H9 (cell line): ENCODE measurements around the gene CDKAL1. TPM values are rescaled to one million over a fixed set of nuclear protein-coding genes. Genes with fewer than 3 reads are reported as not detected.
A peak's percentile ranks its signal among the peaks of the same experiment; 100 is the strongest.

Experiments used
- DNase-seq: peaks from one replicate; pipeline ENCODE4 v3.0.0-alpha.2; 2017
- H2AFZ ChIP-seq: one replicate; pipeline ENCODE4 v1.6.1; 2013; ENCODE audit warnings: mild to moderate bottlenecking, low read length, control low read depth, moderate library complexity
- H2AK5ac ChIP-seq: 2 replicates; pipeline ENCODE4 v1.6.1; 2013; ENCODE audit warnings: low read length, control low read depth, mixed read lengths; ENCODE audit not compliant: insufficient read length
- H2BK120ac ChIP-seq: one replicate; pipeline ENCODE4 v1.6.1; 2013; ENCODE audit warnings: low read depth, mild to moderate bottlenecking, low read length, control low read depth, inconsistent platforms; ENCODE audit not compliant: poor library complexity, severe bottlenecking
- H2BK12ac ChIP-seq: 2 replicates; pipeline ENCODE4 v1.6.1; 2013; ENCODE audit warnings: low read length, control low read depth, mixed read lengths, low read depth; ENCODE audit not compliant: insufficient read length
- H2BK15ac ChIP-seq: 2 replicates; pipeline ENCODE4 v1.6.1; 2013; ENCODE audit warnings: low read depth, low read length, control low read depth
- H2BK20ac ChIP-seq: one replicate; pipeline ENCODE4 v1.6.1; 2013; ENCODE audit warnings: low read depth, mild to moderate bottlenecking, low read length, control low read depth, inconsistent platforms; ENCODE audit not compliant: poor library complexity, severe bottlenecking
- H2BK5ac ChIP-seq: 2 replicates; pipeline ENCODE4 v1.6.1; 2013; ENCODE audit warnings: low read length, control low read depth, mixed read lengths; ENCODE audit not compliant: insufficient read length
- H3K14ac ChIP-seq: 2 replicates; pipeline ENCODE4 v1.6.1; 2013; ENCODE audit warnings: low read length, control low read depth; ENCODE audit not compliant: insufficient read depth
- H3K18ac ChIP-seq: 2 replicates; pipeline ENCODE4 v1.6.1; 2013; ENCODE audit warnings: low read depth, mild to moderate bottlenecking, mixed read lengths, low read length, control low read depth; ENCODE audit not compliant: insufficient read length
- H3K23ac ChIP-seq: 2 replicates; pipeline ENCODE4 v1.6.1; 2013; ENCODE audit warnings: low read length, control low read depth, mixed read lengths, low read depth; ENCODE audit not compliant: insufficient read length
- H3K23me2 ChIP-seq: 2 replicates; pipeline ENCODE4 v1.6.1; 2013; ENCODE audit warnings: low read depth, mild to moderate bottlenecking, mixed read lengths, low read length, control low read depth; ENCODE audit not compliant: insufficient read length, poor library complexity, severe bottlenecking
- H3K27ac ChIP-seq: 2 replicates; pipeline ENCODE4 v1.5.1; 2013; ENCODE audit warnings: low read length, control low read depth, mixed read lengths, low read depth; ENCODE audit not compliant: insufficient read length
- H3K27me3 ChIP-seq: 2 replicates; pipeline ENCODE4 v1.6.1; 2013; ENCODE audit warnings: low read length, control low read depth, inconsistent platforms; ENCODE audit not compliant: insufficient read depth
- H3K4ac ChIP-seq: 2 replicates; pipeline ENCODE4 v1.6.1; 2013; ENCODE audit warnings: low read depth, mild to moderate bottlenecking, control low read depth, inconsistent platforms, low read length, moderate library complexity
- H3K4me1 ChIP-seq: 2 replicates; pipeline ENCODE4 v1.6.1; 2013; ENCODE audit warnings: low read length, control low read depth, inconsistent platforms; ENCODE audit not compliant: insufficient read depth
- H3K4me2 ChIP-seq: 2 replicates; pipeline ENCODE4 v1.6.1; 2013; ENCODE audit warnings: low read length, control low read depth, mixed read lengths; ENCODE audit not compliant: insufficient read length, insufficient read depth
- H3K56ac ChIP-seq: 2 replicates; pipeline ENCODE4 v1.6.1; 2013; ENCODE audit warnings: low read depth, mild to moderate bottlenecking, mixed read lengths, low read length, control low read depth; ENCODE audit not compliant: insufficient read length
- H3K79me1 ChIP-seq: 2 replicates; pipeline ENCODE4 v1.6.1; 2013; ENCODE audit warnings: low read depth, mild to moderate bottlenecking, moderate library complexity, low read length, control low read depth, inconsistent platforms; ENCODE audit not compliant: insufficient read depth, poor library complexity, severe bottlenecking
- H3K79me2 ChIP-seq: 2 replicates; pipeline ENCODE4 v1.6.1; 2013; ENCODE audit warnings: low read length, control low read depth, inconsistent platforms; ENCODE audit not compliant: insufficient read depth
- H3K9ac ChIP-seq: 2 replicates; pipeline ENCODE4 v1.6.1; 2013; ENCODE audit warnings: low read length, control low read depth, mixed read lengths; ENCODE audit not compliant: insufficient read length; ENCODE audit errors: extremely low read depth
- H3K9me3 ChIP-seq: one replicate; pipeline ENCODE4 v1.6.1; 2013; ENCODE audit warnings: low read depth, low read length, inconsistent platforms; ENCODE audit not compliant: control insufficient read depth
- H3T11ph ChIP-seq: one replicate; pipeline ENCODE4 v1.6.1; 2013; ENCODE audit warnings: mild to moderate bottlenecking, low read length, control low read depth, inconsistent platforms
- H4K20me1 ChIP-seq: one replicate; pipeline ENCODE4 v1.6.1; 2013; ENCODE audit not compliant: control insufficient read depth, insufficient read length, insufficient read depth
- H4K5ac ChIP-seq: 2 replicates; pipeline ENCODE4 v1.6.1; 2013; ENCODE audit warnings: low read depth, mild to moderate bottlenecking, mixed read lengths, low read length, control low read depth; ENCODE audit not compliant: insufficient read length
- H4K8ac ChIP-seq: replicated peaks from 2 replicates; pipeline ENCODE4 v1.6.1; 2013; ENCODE audit warnings: low read length, control low read depth, mixed read lengths, low read depth; ENCODE audit not compliant: insufficient read length
- H4K91ac ChIP-seq: 2 replicates; pipeline ENCODE4 v1.6.1; 2013; ENCODE audit warnings: low read depth, mild to moderate bottlenecking, moderate library complexity, mixed read lengths, low read length, control low read depth; ENCODE audit not compliant: insufficient read length
- H3K27ac Mint-ChIP-seq, 3 experiments: 2 replicates in 2 of 3; 3 replicates in 1 of 3; pipeline ENCODE4 v1.8.0; 2020 to 2021; ENCODE audit warnings: mixed read lengths in 3 of 3, mild to moderate bottlenecking in 1 of 3, moderate library complexity in 1 of 3
- H3K27me3 Mint-ChIP-seq: 2 replicates; pipeline ENCODE4 v1.8.0; 2021; ENCODE audit warnings: low read depth, mild to moderate bottlenecking, moderate library complexity, mixed read lengths
- H3K36me3 Mint-ChIP-seq, 3 experiments: 2 replicates in 2 of 3; 3 replicates in 1 of 3; pipeline ENCODE4 v1.8.0; 2020 to 2021; ENCODE audit warnings: low read depth in 3 of 3, mixed read lengths in 3 of 3; ENCODE audit not compliant: insufficient read depth in 1 of 3
- H3K4me1 Mint-ChIP-seq, 2 experiments: 2 replicates each; pipeline ENCODE4 v1.8.0; 2020; ENCODE audit warnings: mixed read lengths in 2 of 2
- H3K4me3 Mint-ChIP-seq, 2 experiments: 2 replicates in 1 of 2; 3 replicates in 1 of 2; pipeline ENCODE4 v1.8.0; 2020 to 2021; ENCODE audit warnings: mild to moderate bottlenecking in 2 of 2, mixed read lengths in 2 of 2, moderate library complexity in 1 of 2
- H3K9me3 Mint-ChIP-seq, 2 experiments: 2 replicates in 1 of 2; 3 replicates in 1 of 2; pipeline ENCODE4 v1.8.0; 2020; ENCODE audit warnings: mild to moderate bottlenecking in 2 of 2, mixed read lengths in 2 of 2, moderate library complexity in 1 of 2
- WGBS: extraction: QIAGEN DNeasy Blood & Tissue Kit; methylation state at CpG from one replicate; pipeline ENCODE4 v1.1.7; 2013; ENCODE audit warnings: missing lambda C conversion rate, low lambda C conversion rate, mixed read lengths; ENCODE audit not compliant: insufficient read length; ENCODE audit errors: extremely low coverage; 5-methylcytosine and 5-hydroxymethylcytosine counted together
- total RNA-seq: library from RNA; stranded (reverse); gene quantifications from 2 replicates; pipeline ENCODE4 v1.2.1, GENCODE V29; 2021
- TF ChIP-seq, protein P1 (sequence below): fragments of 200-600 bp; sonication (generic); conservative IDR thresholded peaks from 3 replicates; pipeline ENCODE4 v1.8.0; 2021; ENCODE audit warnings: antibody characterized with exemption, mild to moderate bottlenecking

CDKAL1 gene
- total RNA-seq, 1 experiment from 2014 or later, result 23.0 TPM

DNA sequence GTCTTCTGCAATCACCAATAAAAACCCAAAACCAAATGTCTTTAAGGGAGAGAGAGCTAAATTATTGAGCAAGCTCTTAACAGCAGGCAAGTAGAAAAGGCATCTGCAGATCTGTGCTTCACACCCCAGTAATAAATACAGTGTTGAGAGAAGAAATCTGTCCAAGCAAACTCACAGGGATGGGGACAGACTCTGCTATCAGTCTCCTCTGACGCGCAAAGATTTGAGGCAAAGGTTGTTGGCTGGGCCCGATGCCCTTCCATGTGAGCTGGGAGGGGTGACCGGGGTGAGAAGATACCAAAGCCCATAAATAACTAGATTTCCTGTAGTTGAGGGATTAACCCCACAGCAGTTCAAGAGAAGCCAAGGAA lies 744.1 kb downstream of the CDKAL1 start:
- Histone ChIP-seq H4K91ac (no peak overlapping the region), H2BK12ac (no peak overlapping the region), H4K20me1 (no peaks in the 10 kb centered on the region), H3T11ph (no peak overlapping the region), H2AK5ac (no peak overlapping the region), H3K9ac (no peak overlapping the region), H3K4me1 (peaks cover 6% of the 10 kb centered on the region; the same call in 1 of the 2 replicates), H3K4ac (no peak overlapping the region), H3K9me3 (no peaks in the 10 kb centered on the region), H3K14ac (no peak overlapping the region), H3K18ac (no peak overlapping the region), H3K27ac (no peak overlapping the region), H2BK5ac (no peak overlapping the region), H3K23ac (no peak overlapping the region), H3K23me2 (no peaks in the 10 kb centered on the region), H2BK15ac (no peak overlapping the region), H3K27me3 (no peaks in the 10 kb centered on the region), H3K56ac (no peak overlapping the region), H4K5ac (no peak overlapping the region), H2AFZ (no peak overlapping the region), H4K8ac (no peak overlapping the region), H3K79me2 (no peaks in the 10 kb centered on the region), H3K4me2 (no peak overlapping the region), H3K79me1 (no peaks in the 10 kb centered on the region), H2BK20ac (no peak overlapping the region), H2BK120ac (no peak overlapping the region)
- Mint-ChIP-seq H3K9me3 (peaks cover under 1 to 3% of the 10 kb centered on the region in 2 experiments; a peak in 3 of 5 replicates), H3K4me3 (no peak overlapping the region), H3K27me3 (no peaks in the 10 kb centered on the region), H3K4me1 (peaks cover 35 to 36% of the 10 kb centered on the region in 2 experiments), H3K36me3 (peaks cover 0 to under 1% (median 0%) of the 10 kb centered on the region in 3 experiments; a peak in 2 of 7 replicates), H3K27ac (peak overlapping the region in 1 of 3 experiments; percentile 53; a peak in 2 of 7 replicates)
- TF ChIP-seq, protein P1, sequence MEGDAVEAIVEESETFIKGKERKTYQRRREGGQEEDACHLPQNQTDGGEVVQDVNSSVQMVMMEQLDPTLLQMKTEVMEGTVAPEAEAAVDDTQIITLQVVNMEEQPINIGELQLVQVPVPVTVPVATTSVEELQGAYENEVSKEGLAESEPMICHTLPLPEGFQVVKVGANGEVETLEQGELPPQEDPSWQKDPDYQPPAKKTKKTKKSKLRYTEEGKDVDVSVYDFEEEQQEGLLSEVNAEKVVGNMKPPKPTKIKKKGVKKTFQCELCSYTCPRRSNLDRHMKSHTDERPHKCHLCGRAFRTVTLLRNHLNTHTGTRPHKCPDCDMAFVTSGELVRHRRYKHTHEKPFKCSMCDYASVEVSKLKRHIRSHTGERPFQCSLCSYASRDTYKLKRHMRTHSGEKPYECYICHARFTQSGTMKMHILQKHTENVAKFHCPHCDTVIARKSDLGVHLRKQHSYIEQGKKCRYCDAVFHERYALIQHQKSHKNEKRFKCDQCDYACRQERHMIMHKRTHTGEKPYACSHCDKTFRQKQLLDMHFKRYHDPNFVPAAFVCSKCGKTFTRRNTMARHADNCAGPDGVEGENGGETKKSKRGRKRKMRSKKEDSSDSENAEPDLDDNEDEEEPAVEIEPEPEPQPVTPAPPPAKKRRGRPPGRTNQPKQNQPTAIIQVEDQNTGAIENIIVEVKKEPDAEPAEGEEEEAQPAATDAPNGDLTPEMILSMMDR, result no peak
- no peak for DNase-seq
- WGBS, result no CpG with 5 or more reads among the region's 4 CpGs
